ENCODE measurements around the gene PNMA8C.

- TF ChIP-seq CTCF (tag by site-specific recombination; IDR thresholded peaks at IDR 0.05) (no peak), KLF1 (tag by site-specific recombination; IDR thresholded peaks at IDR 0.05) (no peak), ZNF114 (tag by site-specific recombination; IDR thresholded peaks at IDR 0.05) (no peak), ZNF214 (tag by site-specific recombination; IDR thresholded peaks at IDR 0.05; ENCODE audit: borderline replicate concordance) (no peak), ZBTB8A (tag by site-specific recombination; IDR thresholded peaks at IDR 0.05) (no peak), YY1 (tag by site-specific recombination; IDR thresholded peaks at IDR 0.05) (no peak), ZSCAN18 (tag by site-specific recombination; IDR thresholded peaks at IDR 0.05) (no peak), TSHZ1 (tag by site-specific recombination; IDR thresholded peaks at IDR 0.05; ENCODE audit: borderline replicate concordance) (no peak), ZNF48 (tag by site-specific recombination; IDR thresholded peaks at IDR 0.05) (no peak), ZNF274 (IDR thresholded peaks at IDR 0.05; ENCODE audit: low read length) (no peak), ZNF274 (tag by site-specific recombination; IDR thresholded peaks at IDR 0.05; ENCODE audit: borderline replicate concordance) (no peak), REST (tag by site-specific recombination; IDR thresholded peaks at IDR 0.05) (no peak)
- TF ChIP-seq, protein P1, sequence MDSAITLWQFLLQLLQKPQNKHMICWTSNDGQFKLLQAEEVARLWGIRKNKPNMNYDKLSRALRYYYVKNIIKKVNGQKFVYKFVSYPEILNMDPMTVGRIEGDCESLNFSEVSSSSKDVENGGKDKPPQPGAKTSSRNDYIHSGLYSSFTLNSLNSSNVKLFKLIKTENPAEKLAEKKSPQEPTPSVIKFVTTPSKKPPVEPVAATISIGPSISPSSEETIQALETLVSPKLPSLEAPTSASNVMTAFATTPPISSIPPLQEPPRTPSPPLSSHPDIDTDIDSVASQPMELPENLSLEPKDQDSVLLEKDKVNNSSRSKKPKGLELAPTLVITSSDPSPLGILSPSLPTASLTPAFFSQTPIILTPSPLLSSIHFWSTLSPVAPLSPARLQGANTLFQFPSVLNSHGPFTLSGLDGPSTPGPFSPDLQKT (IDR thresholded peaks at IDR 0.05; ENCODE audit: borderline replicate concordance, low read depth, low read length), result no peak
- TF ChIP-seq, protein P2, sequence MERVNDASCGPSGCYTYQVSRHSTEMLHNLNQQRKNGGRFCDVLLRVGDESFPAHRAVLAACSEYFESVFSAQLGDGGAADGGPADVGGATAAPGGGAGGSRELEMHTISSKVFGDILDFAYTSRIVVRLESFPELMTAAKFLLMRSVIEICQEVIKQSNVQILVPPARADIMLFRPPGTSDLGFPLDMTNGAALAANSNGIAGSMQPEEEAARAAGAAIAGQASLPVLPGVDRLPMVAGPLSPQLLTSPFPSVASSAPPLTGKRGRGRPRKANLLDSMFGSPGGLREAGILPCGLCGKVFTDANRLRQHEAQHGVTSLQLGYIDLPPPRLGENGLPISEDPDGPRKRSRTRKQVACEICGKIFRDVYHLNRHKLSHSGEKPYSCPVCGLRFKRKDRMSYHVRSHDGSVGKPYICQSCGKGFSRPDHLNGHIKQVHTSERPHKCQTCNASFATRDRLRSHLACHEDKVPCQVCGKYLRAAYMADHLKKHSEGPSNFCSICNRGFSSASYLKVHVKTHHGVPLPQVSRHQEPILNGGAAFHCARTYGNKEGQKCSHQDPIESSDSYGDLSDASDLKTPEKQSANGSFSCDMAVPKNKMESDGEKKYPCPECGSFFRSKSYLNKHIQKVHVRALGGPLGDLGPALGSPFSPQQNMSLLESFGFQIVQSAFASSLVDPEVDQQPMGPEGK (tag by site-specific recombination; IDR thresholded peaks at IDR 0.05), result no peak
These were observed 36.4 kb downstream of the PNMA8C start for GRCh38 chr19:46392252-46392801.

Measured in HEK293 (cell line).